K562 (cell line): ENCODE data around the gene IFI30. TPM values are rescaled to one million over a fixed set of nuclear protein-coding genes. Genes with fewer than 3 reads are reported as not detected.
A peak's percentile ranks its signal among the peaks of the same experiment; 100 is the strongest.

Experiments
- DIDO1 ChIP-seq: fragments of 450-650 bp; IDR thresholded peaks from 2 replicates; pipeline ENCODE4 v1.6.1; 2016; ENCODE audit warnings: low read depth, missing biosample characterization, missing genetic modification characterization
- ELF1 ChIP-seq: fragments of 200-800 bp; sonication (Bioruptor generic); IDR thresholded peaks from 2 replicates; pipeline ENCODE4 v1.6.1; 2016; ENCODE audit warnings: missing genetic modification characterization, missing compliant biosample characterization
- EP400 ChIP-seq: fragments of 450-650 bp; IDR thresholded peaks from 2 replicates; pipeline ENCODE4 v1.6.1; 2017; ENCODE audit warnings: antibody characterized with exemption, mild to moderate bottlenecking, moderate library complexity
- ETV5 ChIP-seq: sonication (generic); formaldehyde crosslinking; IDR thresholded peaks from 2 replicates; pipeline ENCODE4 v1.4.0; 2020; ENCODE audit warnings: low read depth, mild to moderate bottlenecking, missing genetic modification reagents
- FOXK2 ChIP-seq, 2 experiments: fragments of 450-650 bp; IDR thresholded peaks in 1 of 2; conservative IDR thresholded peaks in 1 of 2; 2 replicates each; pipeline ENCODE4 v1.6.1; 2016; ENCODE audit warnings: low read depth in 2 of 2, mild to moderate bottlenecking in 1 of 2
- GABPB2 ChIP-seq: fragments of 250-450 bp; sonication (Bioruptor Pico); conservative IDR thresholded peaks from 2 replicates; pipeline ENCODE4 v1.5.1; 2021; ENCODE audit warnings: mild to moderate bottlenecking
- HEY1 ChIP-seq: fragments of 250-450 bp; sonication (Bioruptor Pico); IDR thresholded peaks from 2 replicates; pipeline ENCODE4 v1.5.0; 2020; ENCODE audit warnings: mild to moderate bottlenecking, moderate library complexity, borderline replicate concordance
- MAFG ChIP-seq: fragments of 450-650 bp; conservative IDR thresholded peaks from 2 replicates; pipeline ENCODE4 v1.6.1; 2016; ENCODE audit warnings: missing genetic modification characterization, missing compliant biosample characterization
- MEIS2 ChIP-seq: fragments of 450-650 bp; IDR thresholded peaks from 2 replicates; pipeline ENCODE4 v1.6.1; 2014; ENCODE audit warnings: mild to moderate bottlenecking; ENCODE audit not compliant: partially characterized antibody
- NFIX ChIP-seq: fragments of 250-450 bp; sonication (Bioruptor Pico); IDR thresholded peaks from 2 replicates; pipeline ENCODE4 v1.4.0; 2020; ENCODE audit warnings: low read depth, mild to moderate bottlenecking, moderate library complexity
- POLR2AphosphoS5 ChIP-seq: IDR thresholded peaks from 2 replicates; pipeline ENCODE4 v1.6.1; 2011; ENCODE audit warnings: mild to moderate bottlenecking, low read depth, low read length, moderate library complexity; ENCODE audit not compliant: control insufficient read depth, insufficient read depth
- POLR2G ChIP-seq: fragments of 200-400 bp; formaldehyde crosslinking; IDR thresholded peaks from 2 replicates; pipeline ENCODE4 v1.6.1; 2017; ENCODE audit warnings: low read depth, mild to moderate bottlenecking, antibody characterized with exemption, low read length, moderate library complexity
- RB1 ChIP-seq: fragments of 450-650 bp; IDR thresholded peaks from 2 replicates; pipeline ENCODE4 v1.6.1; 2017; ENCODE audit warnings: low read depth, mild to moderate bottlenecking
- SMAD3 ChIP-seq: fragments of 450-650 bp; formaldehyde crosslinking; conservative IDR thresholded peaks from 2 replicates; pipeline ENCODE4 v1.4.0; 2020; ENCODE audit warnings: mild to moderate bottlenecking
- TCF7 ChIP-seq: sonication (generic); IDR thresholded peaks from 2 replicates; pipeline ENCODE4 v1.6.1; 2016; ENCODE audit warnings: antibody characterized with exemption, borderline replicate concordance
- TCF7L2 ChIP-seq: fragments of 150-350 bp; IDR thresholded peaks from 2 replicates; pipeline ENCODE4 v1.6.1; 2016; ENCODE audit warnings: low read depth, mild to moderate bottlenecking, low read length, moderate library complexity
- TOE1 ChIP-seq, 2 experiments: fragments of 450-650 bp in 1 of 2; sonication (generic) in 1 of 2; formaldehyde crosslinking in 1 of 2; IDR thresholded peaks; 2 replicates each; pipeline versions ENCODE4 v1.7.1 to v1.8.0; 2016 to 2022; ENCODE audit warnings: borderline replicate concordance in 2 of 2, mild to moderate bottlenecking in 2 of 2, antibody characterized with exemption in 1 of 2, inconsistent platforms in 1 of 2, low read depth in 1 of 2, missing genetic modification reagents in 1 of 2, moderate library complexity in 1 of 2
- XRCC4 ChIP-seq: IDR thresholded peaks from one replicate; pipeline ENCODE4 v1.6.1; 2011; ENCODE audit not compliant: insufficient read depth, insufficient read length; ENCODE audit errors: extremely low read depth
- ZBTB5 ChIP-seq: fragments of 450-650 bp; IDR thresholded peaks from 2 replicates; pipeline ENCODE4 v1.6.1; 2017; ENCODE audit warnings: antibody characterized with exemption
- ZNF785 ChIP-seq: fragments of 250-450 bp; sonication (Bioruptor Pico); IDR thresholded peaks from 2 replicates; pipeline ENCODE4 v1.4.0; 2020; ENCODE audit warnings: mild to moderate bottlenecking
- ZNF830 ChIP-seq: fragments of 250-450 bp; sonication (Bioruptor Pico); IDR thresholded peaks from 2 replicates; pipeline ENCODE4 v1.5.0; 2021; ENCODE audit warnings: mild to moderate bottlenecking
- polyA plus RNA-seq, 8 experiments: library from polyadenylated mRNA; depleted of rRNA in 4 of 8; stranded (reverse) in 5 of 8; unstranded in 3 of 8; fragments of >200 nt; fragmentation: Nextera tagmentation in 2 of 8; fragmentation: Illumina TruSeq in 1 of 8; extraction: Ambion mirVana in 2 of 8; extraction: Trizol in 1 of 8; gene quantifications; 2 replicates each; pipeline versions ENCODE4 v1.2.1 to v1.2.3, GENCODE V29; 2011 to 2014; ENCODE audit warnings: inconsistent platforms in 1 of 8, missing spikeins in 1 of 8
- total RNA-seq, 7 experiments: library from RNA; depleted of rRNA in 6 of 7; stranded (reverse); fragments of >200 nt in 6 of 7; fragmentation: Illumina TruSeq in 2 of 7; extraction: Trizol in 2 of 7; gene quantifications; 2 replicates each; pipeline versions ENCODE4 v1.2.1 to v1.2.3, GENCODE V29; 2011 to 2021; ENCODE audit warnings: low replicate concordance in 1 of 7
- TF ChIP-seq, protein P1 (sequence below): sonication (generic); formaldehyde crosslinking; IDR thresholded peaks from 2 replicates; pipeline ENCODE4 v1.8.0; 2022; ENCODE audit warnings: missing genetic modification reagents, mild to moderate bottlenecking, borderline replicate concordance
- TF ChIP-seq, protein P2 (sequence below), 2 experiments: fragments of 450-650 bp in 1 of 2; sonication (generic) in 1 of 2; formaldehyde crosslinking in 1 of 2; IDR thresholded peaks in 1 of 2; conservative IDR thresholded peaks in 1 of 2; 2 replicates each; pipeline versions ENCODE4 v1.6.1 to v1.8.1; 2016 to 2023; ENCODE audit warnings: mild to moderate bottlenecking in 2 of 2, moderate library complexity in 2 of 2, inconsistent platforms in 1 of 2, missing genetic modification reagents in 1 of 2
- TF ChIP-seq, protein P3 (sequence below): fragments of 250-450 bp; sonication (Bioruptor Pico); IDR thresholded peaks from 2 replicates; pipeline ENCODE4 v1.8.0; 2022; ENCODE audit warnings: moderate library complexity, mild to moderate bottlenecking, inconsistent platforms

Gene IFI30
- total and polyA plus RNA-seq, 9 of the 15 experiments (the other 6 are each of a cell fraction or from before 2014, with no cell fraction given), result 63.7 to 430 (median 109) TPM

DNA sequence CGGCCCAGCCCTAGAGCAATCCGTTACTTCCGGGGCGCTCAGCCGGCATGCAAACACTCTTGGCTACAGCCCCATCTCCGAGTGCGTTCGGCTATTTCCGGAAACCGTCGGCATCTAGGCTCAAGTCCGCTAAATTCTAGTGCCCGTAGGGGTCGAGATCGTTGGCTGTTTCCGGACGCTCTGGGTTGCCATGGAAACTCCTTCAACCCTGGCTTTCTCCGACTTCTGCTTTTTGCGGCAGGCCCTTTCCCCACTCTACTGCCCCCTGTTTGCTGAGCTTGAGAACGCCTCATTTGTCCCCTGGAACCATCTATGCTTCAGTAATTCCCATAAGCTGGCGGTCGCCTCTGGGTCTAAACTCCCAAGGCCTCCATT, 21.2 kb upstream of the IFI30 start (continued):
- TF ChIP-seq, protein P1, sequence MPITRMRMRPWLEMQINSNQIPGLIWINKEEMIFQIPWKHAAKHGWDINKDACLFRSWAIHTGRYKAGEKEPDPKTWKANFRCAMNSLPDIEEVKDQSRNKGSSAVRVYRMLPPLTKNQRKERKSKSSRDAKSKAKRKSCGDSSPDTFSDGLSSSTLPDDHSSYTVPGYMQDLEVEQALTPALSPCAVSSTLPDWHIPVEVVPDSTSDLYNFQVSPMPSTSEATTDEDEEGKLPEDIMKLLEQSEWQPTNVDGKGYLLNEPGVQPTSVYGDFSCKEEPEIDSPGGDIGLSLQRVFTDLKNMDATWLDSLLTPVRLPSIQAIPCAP (CRISPR knock-in tag), result no peak
- TF ChIP-seq, protein P2, sequence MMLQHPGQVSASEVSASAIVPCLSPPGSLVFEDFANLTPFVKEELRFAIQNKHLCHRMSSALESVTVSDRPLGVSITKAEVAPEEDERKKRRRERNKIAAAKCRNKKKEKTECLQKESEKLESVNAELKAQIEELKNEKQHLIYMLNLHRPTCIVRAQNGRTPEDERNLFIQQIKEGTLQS (IDR thresholded peaks at IDR 0.05), result no peak
- TF ChIP-seq, protein P2 (CRISPR knock-in tag; conservative IDR thresholded peaks at IDR 0.05), result 0 out of 2 replicates have a peak, but pooled peaks have one; percentile 59
- TF ChIP-seq ZBTB5 (no peak), TOE1 (IDR thresholded peaks at IDR 0.05; ENCODE audit: borderline replicate concordance) (peak; percentile 50; the same call in 1 of the 2 replicates), TOE1 (CRISPR knock-in tag; IDR thresholded peaks at IDR 0.05; ENCODE audit: borderline replicate concordance, low read depth) (no peak), TCF7 (no peak), SMAD3 (CRISPR knock-in tag) (no peak), POLR2G (peak; percentile 60), TCF7L2 (no peak), ETV5 (CRISPR knock-in tag) (peak; percentile 93), RB1 (peak; percentile 7; the same call in 1 of the 2 replicates), ELF1 (peak; percentile 88), MAFG (tag) (no peak), GABPB2 (CRISPR knock-in tag) (no peak), HEY1 (no peak), ZNF785 (CRISPR knock-in tag) (no peak), ZNF830 (CRISPR knock-in tag) (no peak), NFIX (CRISPR knock-in tag) (no peak), EP400 (peak; percentile 58; the same call in 1 of the 2 replicates), FOXK2 (conservative IDR thresholded peaks at IDR 0.05 in 1 of 2, IDR thresholded peaks at IDR 0.05 in 1 of 2; ENCODE audit: low read depth in 2 of 2) (peak; percentile 83 to 88), DIDO1 (no peak), POLR2AphosphoS5 (no peak; the same call in 1 of the 2 replicates), MEIS2 (peak; percentile 24), XRCC4 (no peak)
- TF ChIP-seq, protein P3, sequence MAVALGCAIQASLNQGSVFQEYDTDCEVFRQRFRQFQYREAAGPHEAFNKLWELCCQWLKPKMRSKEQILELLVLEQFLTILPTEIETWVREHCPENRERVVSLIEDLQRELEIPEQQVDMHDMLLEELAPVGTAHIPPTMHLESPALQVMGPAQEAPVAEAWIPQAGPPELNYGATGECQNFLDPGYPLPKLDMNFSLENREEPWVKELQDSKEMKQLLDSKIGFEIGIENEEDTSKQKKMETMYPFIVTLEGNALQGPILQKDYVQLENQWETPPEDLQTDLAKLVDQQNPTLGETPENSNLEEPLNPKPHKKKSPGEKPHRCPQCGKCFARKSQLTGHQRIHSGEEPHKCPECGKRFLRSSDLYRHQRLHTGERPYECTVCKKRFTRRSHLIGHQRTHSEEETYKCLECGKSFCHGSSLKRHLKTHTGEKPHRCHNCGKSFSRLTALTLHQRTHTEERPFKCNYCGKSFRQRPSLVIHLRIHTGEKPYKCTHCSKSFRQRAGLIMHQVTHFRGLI (CRISPR knock-in tag), result no peak
